Glutamatergic neuron (in vitro differentiated cells): ENCODE results near the gene ZNF668. TPM values are rescaled to one million over a fixed set of nuclear protein-coding genes. Genes with fewer than 3 reads are reported as not detected.

Source experiments
- DNase-seq: peaks from one replicate; pipeline ENCODE4 v3.0.0; 2022
- H3K27ac Mint-ChIP-seq: one replicate; pipeline ENCODE4 v1.8.0; 2020; ENCODE audit warnings: mild to moderate bottlenecking, mixed read lengths, inconsistent platforms; ENCODE audit not compliant: unreplicated experiment
- H3K27me3 Mint-ChIP-seq: one replicate; pipeline ENCODE4 v1.8.0; 2020; ENCODE audit warnings: mild to moderate bottlenecking, moderate library complexity, mixed read lengths, inconsistent platforms; ENCODE audit not compliant: unreplicated experiment
- H3K36me3 Mint-ChIP-seq: one replicate; pipeline ENCODE4 v1.8.0; 2020; ENCODE audit warnings: mild to moderate bottlenecking, mixed read lengths, inconsistent platforms; ENCODE audit not compliant: unreplicated experiment
- H3K4me1 Mint-ChIP-seq: one replicate; pipeline ENCODE4 v1.8.0; 2020; ENCODE audit warnings: mild to moderate bottlenecking, low read depth, mixed read lengths, inconsistent platforms; ENCODE audit not compliant: unreplicated experiment
- H3K4me3 Mint-ChIP-seq: one replicate; pipeline ENCODE4 v1.8.0; 2020; ENCODE audit warnings: mild to moderate bottlenecking, mixed read lengths, inconsistent platforms; ENCODE audit not compliant: unreplicated experiment
- H3K9me3 Mint-ChIP-seq: one replicate; pipeline ENCODE4 v1.8.0; 2020; ENCODE audit warnings: mild to moderate bottlenecking, moderate library complexity, mixed read lengths, inconsistent platforms; ENCODE audit not compliant: unreplicated experiment
- total RNA-seq: library from RNA; stranded (reverse); fragmentation: NEBNext Ultra II Directional; extraction: Animal tissue kit (Norgen Biotek cat#: 25700); gene quantifications from one replicate; pipeline ENCODE4 v1.2.1, GENCODE V29; 2021; ENCODE audit not compliant: unreplicated experiment
- TF ChIP-seq, protein P1 (sequence below): fragments of 200-600 bp; sonication (generic); IDR thresholded peaks from one replicate; pipeline ENCODE4 v1.5.0; 2021; ENCODE audit not compliant: partially characterized antibody, unreplicated experiment

ZNF668 gene
- total RNA-seq, 1 donor from 2014 or later: 15.5 TPM

DNA sequence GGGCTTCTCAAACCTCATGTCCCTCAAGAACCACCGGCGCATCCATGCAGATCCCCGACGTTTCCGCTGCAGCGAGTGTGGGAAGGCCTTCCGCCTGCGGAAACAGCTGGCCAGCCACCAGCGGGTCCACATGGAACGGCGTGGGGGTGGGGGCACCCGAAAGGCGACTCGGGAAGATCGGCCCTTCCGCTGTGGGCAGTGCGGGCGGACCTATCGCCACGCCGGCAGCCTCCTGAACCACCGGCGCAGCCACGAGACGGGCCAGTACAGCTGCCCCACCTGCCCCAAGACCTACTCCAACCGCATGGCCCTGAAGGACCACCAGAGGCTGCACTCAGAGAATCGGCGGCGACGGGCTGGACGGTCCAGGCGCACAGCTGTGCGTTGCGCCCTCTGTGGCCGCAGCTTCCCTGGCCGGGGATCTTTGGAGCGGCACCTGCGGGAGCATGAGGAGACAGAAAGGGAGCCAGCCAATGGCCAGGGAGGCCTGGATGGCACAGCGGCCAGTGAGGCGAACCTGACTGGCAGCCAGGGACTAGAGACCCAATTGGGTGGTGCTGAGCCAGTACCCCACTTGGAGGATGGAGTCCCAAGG is 6.1 kb upstream of the ZNF668 start:
- no peak overlapping the region for H3K27ac Mint-ChIP-seq
- no peak overlapping the region for H3K4me3 Mint-ChIP-seq
- H3K4me1 Mint-ChIP-seq: peaks cover 4% of the 10 kb centered on the region
- peaks cover 7% of the 10 kb centered on the region for H3K9me3 Mint-ChIP-seq
- no peaks in the 10 kb centered on the region for H3K36me3 Mint-ChIP-seq
- TF ChIP-seq, protein P1, sequence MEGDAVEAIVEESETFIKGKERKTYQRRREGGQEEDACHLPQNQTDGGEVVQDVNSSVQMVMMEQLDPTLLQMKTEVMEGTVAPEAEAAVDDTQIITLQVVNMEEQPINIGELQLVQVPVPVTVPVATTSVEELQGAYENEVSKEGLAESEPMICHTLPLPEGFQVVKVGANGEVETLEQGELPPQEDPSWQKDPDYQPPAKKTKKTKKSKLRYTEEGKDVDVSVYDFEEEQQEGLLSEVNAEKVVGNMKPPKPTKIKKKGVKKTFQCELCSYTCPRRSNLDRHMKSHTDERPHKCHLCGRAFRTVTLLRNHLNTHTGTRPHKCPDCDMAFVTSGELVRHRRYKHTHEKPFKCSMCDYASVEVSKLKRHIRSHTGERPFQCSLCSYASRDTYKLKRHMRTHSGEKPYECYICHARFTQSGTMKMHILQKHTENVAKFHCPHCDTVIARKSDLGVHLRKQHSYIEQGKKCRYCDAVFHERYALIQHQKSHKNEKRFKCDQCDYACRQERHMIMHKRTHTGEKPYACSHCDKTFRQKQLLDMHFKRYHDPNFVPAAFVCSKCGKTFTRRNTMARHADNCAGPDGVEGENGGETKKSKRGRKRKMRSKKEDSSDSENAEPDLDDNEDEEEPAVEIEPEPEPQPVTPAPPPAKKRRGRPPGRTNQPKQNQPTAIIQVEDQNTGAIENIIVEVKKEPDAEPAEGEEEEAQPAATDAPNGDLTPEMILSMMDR: no peak
- H3K27me3 Mint-ChIP-seq: peaks cover 2% of the 10 kb centered on the region
- DNase-seq: no peak

DNA sequence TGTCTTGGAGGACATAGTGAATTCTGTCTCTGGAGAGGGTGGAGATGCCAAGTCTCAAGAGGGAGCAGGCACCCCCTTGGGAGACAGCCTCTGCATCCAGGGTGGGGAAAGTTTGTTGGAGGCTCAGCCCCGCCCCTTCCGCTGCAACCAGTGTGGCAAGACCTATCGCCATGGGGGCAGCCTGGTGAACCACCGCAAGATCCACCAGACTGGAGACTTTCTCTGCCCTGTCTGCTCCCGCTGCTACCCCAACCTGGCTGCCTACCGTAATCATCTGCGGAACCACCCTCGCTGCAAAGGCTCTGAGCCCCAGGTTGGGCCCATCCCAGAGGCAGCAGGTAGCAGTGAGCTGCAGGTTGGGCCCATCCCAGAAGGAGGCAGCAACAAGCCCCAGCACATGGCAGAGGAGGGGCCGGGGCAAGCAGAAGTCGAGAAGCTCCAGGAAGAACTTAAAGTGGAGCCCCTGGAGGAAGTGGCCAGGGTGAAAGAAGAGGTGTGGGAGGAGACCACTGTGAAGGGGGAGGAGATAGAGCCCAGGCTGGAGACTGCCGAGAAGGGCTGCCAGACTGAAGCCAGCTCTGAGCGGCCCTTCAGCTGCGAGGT is 5.4 kb upstream of the ZNF668 start:
- Mint-ChIP-seq H3K27ac (no peak overlapping the region), H3K4me1 (peaks cover 9% of the 10 kb centered on the region), H3K27me3 (peaks cover 2% of the 10 kb centered on the region), H3K36me3 (no peaks in the 10 kb centered on the region), H3K4me3 (no peak overlapping the region), H3K9me3 (peaks cover 12% of the 10 kb centered on the region)
- no peak for DNase-seq
- TF ChIP-seq, protein P1: no peak

DNA sequence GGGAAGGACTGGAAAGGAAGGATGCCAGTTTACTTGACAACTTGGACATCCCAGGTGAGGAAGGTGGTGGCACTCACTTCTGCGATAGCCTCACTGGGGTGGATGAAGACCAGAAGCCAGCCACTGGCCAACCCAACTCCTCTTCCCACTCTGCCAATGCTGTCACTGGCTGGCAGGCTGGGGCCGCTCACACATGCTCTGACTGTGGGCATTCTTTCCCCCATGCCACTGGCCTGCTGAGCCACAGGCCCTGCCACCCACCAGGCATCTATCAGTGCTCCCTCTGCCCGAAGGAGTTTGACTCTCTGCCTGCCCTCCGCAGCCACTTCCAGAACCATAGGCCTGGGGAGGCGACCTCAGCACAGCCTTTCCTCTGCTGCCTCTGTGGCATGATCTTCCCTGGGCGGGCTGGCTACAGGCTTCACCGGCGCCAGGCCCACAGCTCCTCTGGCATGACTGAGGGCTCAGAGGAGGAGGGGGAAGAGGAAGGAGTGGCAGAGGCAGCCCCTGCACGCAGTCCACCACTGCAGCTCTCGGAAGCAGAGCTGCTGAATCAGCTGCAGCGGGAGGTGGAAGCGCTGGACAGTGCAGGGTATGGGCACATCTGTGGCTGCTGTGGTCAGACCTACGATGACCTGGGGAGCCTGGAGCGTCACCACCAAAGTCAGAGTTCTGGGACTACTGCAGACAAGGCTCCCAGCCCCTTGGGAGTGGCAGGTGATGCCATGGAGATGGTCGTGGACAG is 4.7 kb upstream of the ZNF668 start:
- peaks cover 12% of the 10 kb centered on the region for H3K9me3 Mint-ChIP-seq
- TF ChIP-seq, protein P1: no peak
- no peak overlapping the region for H3K27ac Mint-ChIP-seq
- peaks cover 9% of the 10 kb centered on the region for H3K4me1 Mint-ChIP-seq
- DNase-seq: no peak
- H3K36me3 Mint-ChIP-seq: no peaks in the 10 kb centered on the region
- H3K27me3 Mint-ChIP-seq: peaks cover 2% of the 10 kb centered on the region
- no peak overlapping the region for H3K4me3 Mint-ChIP-seq

DNA sequence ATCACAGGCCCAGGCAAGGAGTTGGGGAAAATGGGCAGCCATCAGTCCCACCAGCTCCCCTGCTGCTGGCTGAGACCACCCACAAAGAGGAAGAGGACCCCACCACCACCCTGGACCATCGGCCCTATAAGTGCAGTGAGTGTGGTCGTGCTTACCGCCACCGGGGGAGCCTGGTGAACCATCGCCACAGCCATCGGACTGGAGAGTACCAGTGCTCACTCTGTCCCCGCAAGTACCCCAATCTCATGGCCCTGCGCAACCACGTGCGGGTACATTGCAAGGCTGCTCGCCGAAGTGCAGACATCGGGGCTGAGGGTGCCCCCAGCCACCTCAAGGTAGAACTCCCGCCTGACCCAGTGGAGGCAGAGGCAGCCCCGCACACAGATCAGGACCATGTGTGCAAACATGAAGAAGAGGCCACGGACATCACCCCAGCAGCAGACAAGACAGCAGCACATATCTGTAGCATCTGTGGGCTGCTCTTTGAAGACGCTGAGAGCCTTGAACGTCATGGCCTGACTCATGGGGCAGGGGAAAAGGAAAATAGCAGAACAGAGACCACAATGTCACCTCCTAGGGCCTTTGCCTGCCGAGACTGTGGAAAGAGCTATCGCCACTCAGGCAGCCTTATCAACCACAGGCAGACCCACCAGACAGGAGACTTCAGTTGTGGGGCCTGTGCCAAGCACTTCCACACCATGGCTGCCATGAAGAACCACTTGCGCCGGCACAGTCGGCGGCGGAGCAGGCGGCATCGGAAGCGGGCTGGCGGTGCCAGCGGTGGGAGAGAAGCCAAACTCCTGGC is 3.8 kb upstream of the ZNF668 start:
- H3K4me1 Mint-ChIP-seq: peaks cover 7% of the 10 kb centered on the region
- DNase-seq: no peak
- TF ChIP-seq, protein P1: peak; percentile 15
- no peaks in the 10 kb centered on the region for H3K36me3 Mint-ChIP-seq
- no peak overlapping the region for H3K27ac Mint-ChIP-seq
- H3K4me3 Mint-ChIP-seq: no peak overlapping the region
- H3K27me3 Mint-ChIP-seq: peaks cover 4% of the 10 kb centered on the region
- H3K9me3 Mint-ChIP-seq: peaks cover 12% of the 10 kb centered on the region
